Measurements from ENCODE around the gene GPC5.

GPC5 gene

DNA sequence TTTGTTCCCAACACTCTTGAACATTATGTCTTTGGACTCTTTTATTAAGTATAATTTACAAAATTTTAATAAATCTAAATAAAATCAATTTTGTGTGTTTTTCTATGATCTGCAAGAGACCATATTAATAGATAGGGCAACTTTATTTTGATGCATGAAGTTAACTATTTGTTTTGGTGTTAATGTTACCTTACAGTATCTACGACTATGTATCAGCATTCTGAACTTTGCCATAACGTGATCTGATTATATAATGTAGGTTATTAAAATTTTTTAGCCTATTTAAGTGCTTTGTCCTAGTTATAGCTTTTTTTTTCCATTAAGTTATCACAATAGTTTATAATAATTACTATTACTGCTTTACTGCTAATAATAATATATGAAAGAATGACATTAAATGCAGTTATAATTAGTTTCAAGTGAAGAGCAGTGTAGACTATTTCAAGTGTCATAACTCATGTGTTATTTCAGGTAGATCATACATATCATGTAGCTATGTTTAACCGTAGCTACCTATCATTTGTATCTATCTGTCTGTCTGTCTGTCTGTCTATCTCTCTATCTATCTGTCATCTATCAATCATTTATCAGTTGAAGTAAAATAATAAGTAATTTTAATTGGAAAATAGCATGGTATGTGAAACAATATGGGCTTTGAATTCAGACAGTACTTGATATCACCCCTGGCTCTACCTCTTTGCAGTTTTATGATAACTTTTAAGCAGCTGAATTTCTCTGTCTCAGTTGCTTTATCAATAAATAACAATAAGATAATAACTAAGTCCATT, 229.7 kb downstream of the GPC5 start:
- Histone ChIP-seq H3K9me3 (ENCODE audit: control insufficient read depth, insufficient read depth, low read depth, low read length) (no peaks in the 10 kb centered on the region), H3K4me3 (ENCODE audit: low read depth, low read length) (no peak overlapping the region), H3K36me3 (ENCODE audit: control insufficient read depth in 2 of 2, insufficient read depth in 1 of 2, low read length in 2 of 2) (no peaks in the 10 kb centered on the region), H3K4me1 (ENCODE audit: control insufficient read depth, insufficient read depth, low read length) (no peaks in the 10 kb centered on the region), H3K27ac (ENCODE audit: extremely low read depth, low read depth, low read length) (no peak overlapping the region)
- CTCF ChIA-PET, result no interaction called here
- TF ChIP-seq ZNF585B (tag by site-specific recombination; IDR thresholded peaks at IDR 0.05) (no peak), ZNF48 (tag by site-specific recombination; IDR thresholded peaks at IDR 0.05) (no peak), ZNF596 (tag by site-specific recombination; IDR thresholded peaks at IDR 0.05) (no peak), ELK4 (IDR thresholded peaks at IDR 0.05; ENCODE audit: borderline replicate concordance, low read depth, low read length) (no peak), ZNF174 (tag by site-specific recombination; IDR thresholded peaks at IDR 0.05) (no peak), ZBTB8A (tag by site-specific recombination; IDR thresholded peaks at IDR 0.05) (no peak), ZNF404 (tag by site-specific recombination; IDR thresholded peaks at IDR 0.05) (no peak), ZNF350 (tag by site-specific recombination; IDR thresholded peaks at IDR 0.05) (no peak), ZNF280D (tag by site-specific recombination; IDR thresholded peaks at IDR 0.05) (no peak), ZNF514 (tag by site-specific recombination; IDR thresholded peaks at IDR 0.05) (no peak), GLIS1 (tag by site-specific recombination; IDR thresholded peaks at IDR 0.05) (no peak), MEIS1 (CRISPR knock-in tag; IDR thresholded peaks at IDR 0.05; ENCODE audit: borderline replicate concordance) (no peak), ZNF544 (tag by site-specific recombination; IDR thresholded peaks at IDR 0.05) (no peak), ZNF18 (tag by site-specific recombination; IDR thresholded peaks at IDR 0.05) (no peak), ZBTB26 (tag by site-specific recombination; optimal IDR thresholded peaks at IDR 0.05) (no peak), ZNF433 (tag by site-specific recombination; IDR thresholded peaks at IDR 0.05; ENCODE audit: low read depth) (no peak), ZNF138 (tag by site-specific recombination; IDR thresholded peaks at IDR 0.05; ENCODE audit: borderline replicate concordance) (no peak), ZBTB48 (tag by site-specific recombination; IDR thresholded peaks at IDR 0.05) (no peak), PRDM1 (tag by site-specific recombination; IDR thresholded peaks at IDR 0.05) (no peak)
- TF ChIP-seq, protein P1, sequence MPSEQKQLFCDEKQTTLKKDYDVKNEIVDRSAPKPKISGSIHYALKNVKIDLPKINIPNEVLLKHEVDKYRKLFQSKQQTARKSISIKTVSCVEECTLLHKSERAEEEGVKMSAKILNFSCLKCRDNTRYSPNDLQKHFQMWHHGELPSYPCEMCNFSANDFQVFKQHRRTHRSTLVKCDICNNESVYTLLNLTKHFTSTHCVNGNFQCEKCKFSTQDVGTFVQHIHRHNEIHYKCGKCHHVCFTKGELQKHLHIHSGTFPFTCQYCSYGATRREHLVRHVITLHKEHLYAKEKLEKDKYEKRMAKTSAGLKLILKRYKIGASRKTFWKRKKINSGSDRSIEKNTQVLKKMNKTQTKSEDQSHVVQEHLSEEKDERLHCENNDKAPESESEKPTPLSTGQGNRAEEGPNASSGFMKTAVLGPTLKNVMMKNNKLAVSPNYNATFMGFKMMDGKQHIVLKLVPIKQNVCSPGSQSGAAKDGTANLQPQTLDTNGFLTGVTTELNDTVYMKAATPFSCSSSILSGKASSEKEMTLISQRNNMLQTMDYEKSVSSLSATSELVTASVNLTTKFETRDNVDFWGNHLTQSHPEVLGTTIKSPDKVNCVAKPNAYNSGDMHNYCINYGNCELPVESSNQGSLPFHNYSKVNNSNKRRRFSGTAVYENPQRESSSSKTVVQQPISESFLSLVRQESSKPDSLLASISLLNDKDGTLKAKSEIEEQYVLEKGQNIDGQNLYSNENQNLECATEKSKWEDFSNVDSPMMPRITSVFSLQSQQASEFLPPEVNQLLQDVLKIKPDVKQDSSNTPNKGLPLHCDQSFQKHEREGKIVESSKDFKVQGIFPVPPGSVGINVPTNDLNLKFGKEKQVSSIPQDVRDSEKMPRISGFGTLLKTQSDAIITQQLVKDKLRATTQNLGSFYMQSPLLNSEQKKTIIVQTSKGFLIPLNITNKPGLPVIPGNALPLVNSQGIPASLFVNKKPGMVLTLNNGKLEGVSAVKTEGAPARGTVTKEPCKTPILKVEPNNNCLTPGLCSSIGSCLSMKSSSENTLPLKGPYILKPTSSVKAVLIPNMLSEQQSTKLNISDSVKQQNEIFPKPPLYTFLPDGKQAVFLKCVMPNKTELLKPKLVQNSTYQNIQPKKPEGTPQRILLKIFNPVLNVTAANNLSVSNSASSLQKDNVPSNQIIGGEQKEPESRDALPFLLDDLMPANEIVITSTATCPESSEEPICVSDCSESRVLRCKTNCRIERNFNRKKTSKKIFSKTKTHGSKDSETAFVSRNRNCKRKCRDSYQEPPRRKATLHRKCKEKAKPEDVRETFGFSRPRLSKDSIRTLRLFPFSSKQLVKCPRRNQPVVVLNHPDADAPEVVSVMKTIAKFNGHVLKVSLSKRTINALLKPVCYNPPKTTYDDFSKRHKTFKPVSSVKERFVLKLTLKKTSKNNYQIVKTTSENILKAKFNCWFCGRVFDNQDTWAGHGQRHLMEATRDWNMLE (tag by site-specific recombination; conservative IDR thresholded peaks at IDR 0.05; ENCODE audit: low read depth), result no peak
- POLR2A ChIA-PET, result no interaction called here

Measured in HEK293 (cell line).